SKM-1 treated with dmso at 0.1 percent for 144 hours (cell line): ENCODE results near the gene HNRNPM.

Experiments used
- DNase-seq: peaks from one replicate; lab custom pipeline; 2025; ENCODE audit not compliant: unreplicated experiment; lab: John Stamatoyannopoulos, UW

The HNRNPM gene

DNA sequence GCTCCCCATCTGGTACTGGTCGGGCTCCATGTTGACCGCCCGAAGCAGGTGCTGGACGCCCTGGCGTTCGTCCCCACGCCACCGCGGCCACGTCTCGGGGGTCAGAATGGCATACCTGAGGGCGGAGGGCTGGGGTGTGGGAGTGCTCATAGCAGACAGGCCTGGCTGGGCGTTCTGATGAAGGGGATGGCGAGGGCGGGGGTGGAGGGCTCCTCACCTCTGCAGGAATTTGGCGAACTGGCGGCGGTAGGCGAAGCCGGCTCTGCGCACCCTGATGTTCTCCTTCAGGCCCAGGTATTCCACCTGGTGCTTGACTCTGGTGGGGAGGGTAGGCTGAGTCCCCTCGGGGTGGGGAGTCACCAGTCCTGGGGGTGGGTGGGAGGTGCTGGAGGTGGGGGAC lies 91.5 kb downstream of the HNRNPM start:
- no peak for DNase-seq

DNA sequence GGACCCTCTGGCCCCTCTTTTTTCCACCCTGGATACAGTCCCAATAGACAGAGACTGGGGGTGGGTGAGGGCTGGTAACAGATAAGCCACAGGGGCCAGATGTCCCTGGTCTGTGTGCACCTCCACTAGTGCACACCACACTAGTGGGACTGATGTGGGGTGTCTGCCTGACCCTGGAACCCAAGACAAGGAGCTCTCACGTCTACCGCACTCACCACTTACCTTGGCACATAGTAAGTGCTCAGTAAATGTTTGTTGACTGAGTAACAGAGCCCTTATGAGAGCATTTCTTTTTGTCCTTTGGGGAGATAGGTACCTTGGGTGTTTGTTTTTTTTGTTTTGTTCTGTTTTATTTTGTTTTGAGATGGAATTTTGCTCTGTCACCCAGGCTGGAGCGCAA lies 92.3 kb downstream of the HNRNPM start:
- DNase-seq = no peak
